ENCODE data around the gene TMSB10.

DNA sequence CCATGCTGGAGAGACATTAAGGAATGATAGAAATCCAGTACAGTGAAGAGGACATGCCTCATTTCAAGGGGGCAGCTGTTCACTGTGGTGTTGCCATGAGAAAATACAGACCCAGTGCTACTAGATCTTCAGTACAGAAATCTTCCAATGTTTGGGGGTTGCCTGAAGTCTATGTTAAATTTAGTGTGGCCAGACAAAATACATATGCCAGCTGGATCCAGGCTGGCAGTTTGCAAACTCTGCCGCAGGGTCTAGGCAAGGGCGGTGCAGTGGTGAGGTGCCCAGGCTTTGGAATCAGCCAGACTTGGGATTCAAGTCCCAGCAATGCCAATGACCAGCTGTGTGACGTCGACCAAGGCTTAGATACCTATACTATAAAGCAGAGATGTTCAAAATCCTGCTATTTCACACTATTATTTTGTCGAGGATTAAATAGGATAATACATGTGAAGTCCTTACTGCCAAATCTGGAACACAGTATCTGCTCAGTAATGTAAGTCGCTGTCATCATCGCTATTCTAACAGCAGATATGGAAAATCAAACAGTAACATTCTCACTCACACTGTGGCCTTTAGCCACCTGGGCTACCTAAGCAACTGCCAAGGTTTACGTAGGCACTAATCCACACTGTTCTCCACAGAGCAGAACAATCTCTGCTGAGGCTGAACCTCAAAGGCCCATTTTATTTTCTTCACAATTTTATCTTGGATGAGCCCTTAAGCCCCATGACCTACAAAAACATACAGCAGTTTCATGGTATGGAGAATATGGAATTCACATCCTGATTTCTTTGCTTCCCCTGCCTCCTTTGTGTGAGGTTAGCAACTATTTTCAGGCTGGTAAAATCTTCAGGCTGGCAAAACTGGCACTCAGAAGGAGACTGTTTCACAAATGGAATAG, 5.9 kb upstream of the TMSB10 start:
- no peak for TF ChIP-seq SP1 (IDR thresholded peaks at IDR 0.05)
- no peak for TF ChIP-seq ZNF384 (IDR thresholded peaks at IDR 0.05)
- no peak for TF ChIP-seq SUZ12 (IDR thresholded peaks at IDR 0.05)
- no peak for TF ChIP-seq BHLHE40 (IDR thresholded peaks at IDR 0.05; ENCODE audit: borderline replicate concordance)
- no peak for TF ChIP-seq LEF1 (IDR thresholded peaks at IDR 0.05; ENCODE audit: borderline replicate concordance)
- TF ChIP-seq HDGF (IDR thresholded peaks at IDR 0.05; ENCODE audit: borderline replicate concordance), result no peak
- TF ChIP-seq, protein P1, sequence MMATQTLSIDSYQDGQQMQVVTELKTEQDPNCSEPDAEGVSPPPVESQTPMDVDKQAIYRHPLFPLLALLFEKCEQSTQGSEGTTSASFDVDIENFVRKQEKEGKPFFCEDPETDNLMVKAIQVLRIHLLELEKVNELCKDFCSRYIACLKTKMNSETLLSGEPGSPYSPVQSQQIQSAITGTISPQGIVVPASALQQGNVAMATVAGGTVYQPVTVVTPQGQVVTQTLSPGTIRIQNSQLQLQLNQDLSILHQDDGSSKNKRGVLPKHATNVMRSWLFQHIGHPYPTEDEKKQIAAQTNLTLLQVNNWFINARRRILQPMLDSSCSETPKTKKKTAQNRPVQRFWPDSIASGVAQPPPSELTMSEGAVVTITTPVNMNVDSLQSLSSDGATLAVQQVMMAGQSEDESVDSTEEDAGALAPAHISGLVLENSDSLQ (IDR thresholded peaks at IDR 0.05), result no peak
- TF ChIP-seq NFRKB (IDR thresholded peaks at IDR 0.05), result no peak

Data from HEK293T (cell line).